SIG-M5 treated with dmso at 0.1 percent for 504 hours (cell line): ENCODE measurements around the gene MAP1B.

Source experiments
- DNase-seq: peaks from one replicate; lab custom pipeline; 2025; ENCODE audit not compliant: unreplicated experiment; lab: John Stamatoyannopoulos, UW

Gene MAP1B

DNA sequence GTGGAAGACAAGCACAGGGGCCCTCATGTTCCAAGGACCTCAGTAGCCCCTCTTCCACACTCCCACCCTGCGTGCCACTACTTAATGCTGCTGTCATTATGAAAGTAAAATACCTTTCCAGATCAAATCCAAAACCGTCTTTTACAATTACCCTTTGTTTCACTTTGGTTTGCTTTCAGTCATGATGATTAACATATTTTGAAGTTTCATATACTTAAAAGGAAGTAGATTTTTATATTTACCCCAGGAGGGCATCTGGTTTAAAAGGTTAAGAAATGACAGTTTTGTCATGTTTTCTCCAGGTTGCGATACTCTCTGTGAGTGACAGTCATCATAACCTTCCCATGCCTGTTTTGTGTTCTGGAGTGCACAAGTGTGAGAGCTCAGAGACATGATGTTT, 13.5 kb upstream of the MAP1B start:
- no peak for DNase-seq

- no peak for DNase-seq
These were observed 10.6 kb upstream of the MAP1B start for GRCh38 chr5:72096602-72097188.

- no peak for DNase-seq
These were observed 5.4 kb upstream of the MAP1B start for GRCh38 chr5:72101828-72102227.

GRCh38 chr5:72106817-72107130, 501 bp upstream of the MAP1B start:
- DNase-seq = no peak

GRCh38 chr5:72107901-72108201, 576 bp downstream of the MAP1B start:
- DNase-seq = no peak

GRCh38 chr5:72108202-72109061, 1.2 kb downstream of the MAP1B start:
- peak; percentile 11 for DNase-seq

GRCh38 chr5:72109062-72109411, 1.8 kb downstream of the MAP1B start:
- no peak for DNase-seq

GRCh38 chr5:72109625-72110024, 2.4 kb downstream of the MAP1B start:
- DNase-seq = no peak

- no peak for DNase-seq
These were observed 3.2 kb downstream of the MAP1B start for GRCh38 chr5:72110394-72111013.

DNA sequence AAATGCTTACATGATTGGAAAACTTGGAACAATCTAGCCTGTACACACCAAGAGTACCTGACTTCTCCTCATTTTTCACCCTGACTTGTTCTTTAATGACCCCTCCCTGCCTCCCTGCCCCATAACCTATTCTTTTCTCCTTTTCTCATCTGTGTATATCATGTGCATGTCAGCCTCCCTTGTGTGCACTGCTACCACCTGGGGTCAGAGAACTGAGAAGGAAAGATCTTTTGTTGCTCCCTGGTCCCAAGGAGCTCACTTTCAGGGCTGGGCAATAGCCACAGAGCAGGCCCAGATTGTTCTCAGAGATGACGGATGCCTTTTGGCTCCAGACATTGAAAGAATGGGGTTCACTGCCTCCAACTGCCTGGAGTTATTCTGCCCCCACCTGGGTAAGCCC, 5.1 kb downstream of the MAP1B start:
- no peak for DNase-seq

GRCh38 chr5:72114629-72115028, 7.4 kb downstream of the MAP1B start:
- DNase-seq = no peak

- no peak for DNase-seq
These were observed 8.0 kb downstream of the MAP1B start for GRCh38 chr5:72115296-72115695.

- no peak for DNase-seq
These were observed 10.0 kb downstream of the MAP1B start for GRCh38 chr5:72117307-72117706.

DNA sequence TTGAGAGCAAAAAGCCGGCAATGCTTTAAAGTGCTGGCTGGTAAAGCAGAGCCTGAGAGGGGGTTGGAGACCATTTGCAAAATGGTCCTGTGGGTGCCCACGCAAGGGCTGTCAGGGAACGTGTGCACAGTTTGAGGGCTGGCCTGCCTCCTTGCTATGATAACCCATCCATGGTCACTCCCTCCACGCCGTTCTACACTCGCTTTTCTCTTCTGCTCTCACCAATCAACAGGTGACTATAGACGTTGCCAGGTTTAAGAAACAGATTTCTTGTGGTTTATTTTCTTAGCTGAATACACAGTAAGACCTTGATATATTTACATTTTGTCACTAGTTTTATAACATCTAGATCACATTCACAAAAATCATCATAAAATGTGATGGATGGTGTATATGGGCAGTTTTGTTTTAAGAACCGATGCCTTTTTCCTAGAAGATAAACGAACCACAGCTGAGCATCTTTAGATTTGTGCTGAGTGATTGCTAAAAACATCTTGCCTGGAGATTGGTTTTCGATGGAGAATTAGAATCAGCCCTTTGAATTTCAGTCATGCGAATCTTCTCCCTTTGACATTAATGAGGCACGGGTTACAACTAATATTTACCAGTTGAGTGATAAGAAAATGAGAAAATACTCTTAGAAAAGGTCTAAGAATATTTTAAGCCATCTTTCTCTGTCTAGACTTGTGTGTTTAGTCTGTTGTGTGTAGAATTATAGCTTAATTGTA, 13.9 kb downstream of the MAP1B start:
- no peak for DNase-seq

- DNase-seq = no peak
These were observed 14.6 kb downstream of the MAP1B start for GRCh38 chr5:72121780-72122445.

DNA sequence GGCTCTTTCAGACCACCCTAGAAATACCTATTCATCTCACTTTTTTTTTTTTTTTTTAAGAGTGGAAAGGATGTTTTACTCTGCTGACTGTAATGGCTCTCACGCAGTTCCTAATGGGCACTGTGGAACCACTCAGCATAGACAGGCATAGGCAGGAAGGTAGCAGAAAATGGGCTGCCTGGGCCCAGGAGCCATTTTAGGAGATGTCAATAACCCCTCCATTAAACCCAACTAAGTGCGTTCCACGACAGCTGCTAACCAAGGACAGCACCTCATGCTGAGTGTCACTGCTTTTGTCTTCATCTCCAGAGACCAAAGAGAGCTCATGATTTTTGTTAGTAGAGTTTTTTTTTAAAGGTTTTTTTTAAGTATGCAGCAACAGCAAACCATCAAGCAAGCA, 15.3 kb downstream of the MAP1B start:
- no peak for DNase-seq

GRCh38 chr5:72123764-72124376, 16.6 kb downstream of the MAP1B start:
- DNase-seq = no peak

DNA sequence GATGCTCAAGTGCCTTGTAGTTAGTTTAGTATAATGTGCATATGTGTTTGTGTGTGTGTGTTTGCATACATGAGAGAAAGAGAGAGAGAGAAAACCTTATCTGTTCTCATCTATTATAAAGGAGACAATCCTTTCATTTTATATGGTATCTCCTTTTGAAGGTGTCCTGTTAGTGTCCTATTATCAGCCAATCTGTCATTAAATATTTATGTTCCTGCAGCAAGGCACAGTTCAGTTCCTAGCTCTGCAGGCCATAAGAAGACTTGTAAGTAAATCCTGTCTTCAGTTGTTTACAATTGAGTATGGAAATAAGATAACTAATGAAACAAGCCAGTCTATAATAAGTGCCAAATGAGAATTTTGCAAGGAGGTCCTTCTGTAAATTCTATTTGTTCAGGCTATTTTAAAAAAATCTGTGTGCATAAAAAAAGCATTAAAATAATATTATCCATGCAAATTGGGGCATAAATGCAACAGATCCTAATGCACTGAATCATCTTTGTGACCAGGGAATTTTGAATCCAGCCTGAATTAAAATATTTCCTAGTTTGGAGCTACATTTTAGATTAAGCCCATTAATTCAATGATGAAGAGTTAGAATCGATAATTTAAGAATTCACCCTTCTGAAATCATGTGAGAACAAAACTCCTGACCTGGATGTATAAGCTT, 18.1 kb downstream of the MAP1B start:
- no peak for DNase-seq

- DNase-seq = no peak
These were observed 18.8 kb downstream of the MAP1B start for GRCh38 chr5:72125941-72126620.

- no peak for DNase-seq
These were observed 19.5 kb downstream of the MAP1B start for GRCh38 chr5:72126796-72127195.
